K562 (cell line): ENCODE measurements around the gene CDKN2D.

Experiments
- CCNT2 ChIP-seq: IDR thresholded peaks from 2 replicates; pipeline ENCODE4 v1.6.1; 2011; ENCODE audit warnings: borderline replicate concordance, low read depth, mild to moderate bottlenecking, moderate library complexity, mixed read lengths, low read length; ENCODE audit not compliant: insufficient read length; ENCODE audit errors: extremely low read depth
- CTCF ChIP-seq, 3 experiments: IDR thresholded peaks in 2 of 3; conservative IDR thresholded peaks in 1 of 3; 2 replicates each; pipeline ENCODE4 v1.5.1; 2011 to 2012; ENCODE audit warnings: low read length in 3 of 3, mild to moderate bottlenecking in 3 of 3, control low read depth in 2 of 3, improper control_type of control experiment in 1 of 3, inconsistent platforms in 1 of 3, low read depth in 1 of 3, mixed read lengths in 1 of 3, moderate library complexity in 1 of 3; ENCODE audit not compliant: insufficient read depth in 2 of 3
- E2F1 ChIP-seq: sonication (generic); formaldehyde crosslinking; IDR thresholded peaks from 2 replicates; pipeline ENCODE4 v1.8.1; 2023; ENCODE audit warnings: mild to moderate bottlenecking, missing genetic modification reagents, moderate library complexity
- EP300 ChIP-seq: IDR thresholded peaks from 2 replicates; pipeline ENCODE4 v1.6.1; 2012; ENCODE audit warnings: low read length, improper control_type of control experiment
- FOXJ2 ChIP-seq: fragments of 200-800 bp; sonication (Bioruptor generic); IDR thresholded peaks from 2 replicates; pipeline ENCODE4 v1.6.1; 2016; ENCODE audit warnings: missing genetic modification characterization, missing compliant biosample characterization
- NFYB ChIP-seq: IDR thresholded peaks from 2 replicates; pipeline ENCODE4 v1.6.1; 2011; ENCODE audit warnings: mild to moderate bottlenecking, moderate library complexity; ENCODE audit not compliant: insufficient read length; ENCODE audit errors: extremely low read depth
- POLR2AphosphoS5 ChIP-seq: IDR thresholded peaks from 2 replicates; pipeline ENCODE4 v1.6.1; 2011; ENCODE audit warnings: mild to moderate bottlenecking, low read depth, low read length, moderate library complexity; ENCODE audit not compliant: control insufficient read depth, insufficient read depth
- PRDM10 ChIP-seq: fragments of 450-650 bp; IDR thresholded peaks from 2 replicates; pipeline ENCODE4 v1.6.1; 2018; ENCODE audit not compliant: partially characterized antibody
- RB1 ChIP-seq: fragments of 450-650 bp; IDR thresholded peaks from 2 replicates; pipeline ENCODE4 v1.6.1; 2017; ENCODE audit warnings: low read depth, mild to moderate bottlenecking
- TRIM25 ChIP-seq: fragments of 450-650 bp; IDR thresholded peaks from 2 replicates; pipeline ENCODE4 v1.7.0; 2016; ENCODE audit warnings: borderline replicate concordance
- ZBTB11 ChIP-seq, 3 experiments: fragments of 200-800 bp in 1 of 3; fragments of 250-450 bp in 1 of 3; fragments of 450-650 bp in 1 of 3; sonication (Bioruptor Pico) in 1 of 3; sonication (Bioruptor generic) in 1 of 3; formaldehyde crosslinking in 1 of 3; IDR thresholded peaks; 2 replicates each; pipeline versions ENCODE4 v1.6.1 to v1.8.0; 2016 to 2022; ENCODE audit warnings: mild to moderate bottlenecking in 2 of 3, missing genetic modification characterization in 2 of 3, missing compliant biosample characterization in 1 of 3, moderate library complexity in 1 of 3

- no peak for TF ChIP-seq ZBTB11 (CRISPR knock-in tag; IDR thresholded peaks at IDR 0.05)
- TF ChIP-seq EP300 = no peak
- TF ChIP-seq PRDM10 = no peak
- no peak for TF ChIP-seq NFYB
- TF ChIP-seq CCNT2 = no peak
- TF ChIP-seq E2F1 (CRISPR knock-in tag) = no peak
- no peak for TF ChIP-seq FOXJ2
- TF ChIP-seq RB1 = no peak
- no peak for TF ChIP-seq POLR2AphosphoS5
- no peak for TF ChIP-seq CTCF (IDR thresholded peaks at IDR 0.05 in 2 of 3, conservative IDR thresholded peaks at IDR 0.05 in 1 of 3; ENCODE audit: insufficient read depth in 2 of 3, low read depth in 1 of 3, low read length in 3 of 3)
- TF ChIP-seq TRIM25 = no peak
These were observed 33.2 kb downstream of the CDKN2D start for GRCh38 chr19:10535613-10536012.
